ENCODE data around the gene CFTR. TPM values are rescaled to one million over a fixed set of nuclear protein-coding genes. Genes with fewer than 3 reads are reported as not detected.

Gene CFTR
- not detected for total RNA-seq

- ATAC-seq, result no peak
Observed at GRCh38 chr7:117479225-117480054, at the start of gene CFTR. TSS of gene CFTR (plus strand) at chr7:117480025. CDS start at chr7:117480095, 70 bp downstream.

DNA sequence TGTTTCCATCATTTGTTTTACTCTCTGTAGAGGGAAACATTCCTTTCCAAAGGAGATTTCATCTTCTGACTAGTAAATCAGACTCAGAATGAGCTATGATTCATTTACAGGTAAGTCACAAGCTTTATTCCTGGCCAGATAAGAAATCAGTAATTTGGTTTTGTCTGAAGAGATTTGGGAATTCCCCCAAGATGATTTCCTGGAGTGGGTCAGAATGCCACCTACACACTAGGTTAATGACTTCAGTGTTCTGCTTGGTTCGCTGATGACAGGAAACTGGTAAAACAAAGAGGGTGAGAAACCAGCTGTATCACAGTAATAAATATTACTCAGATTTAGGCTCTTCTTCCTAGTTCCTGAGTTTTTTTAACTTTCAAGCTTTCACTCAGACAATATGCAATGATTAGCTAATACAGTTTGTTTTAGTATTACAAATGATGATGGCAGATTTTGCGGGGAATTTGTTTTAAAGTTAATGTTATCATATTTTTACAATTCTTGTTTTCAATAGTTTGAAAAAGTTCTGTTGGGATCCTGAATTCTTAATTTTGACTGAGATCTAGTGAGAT, 44.3 kb upstream of the CFTR start:
- Mint-ChIP-seq H3K36me3 (ENCODE audit: low read depth) (no peaks in the 10 kb centered on the region), H3K27me3 (no peaks in the 10 kb centered on the region), H3K27ac (no peak overlapping the region), H3K4me1 (ENCODE audit: low read depth) (peaks cover 5% of the 10 kb centered on the region), H3K9me3 (no peaks in the 10 kb centered on the region), H3K4me3 (no peak overlapping the region)
- POLR2A ChIA-PET, result no interaction called here
- ATAC-seq, result peak; percentile 53
- intact Hi-C loops (cut with micrococcal nuclease), result no loop called here
- TF ChIP-seq, protein P1, sequence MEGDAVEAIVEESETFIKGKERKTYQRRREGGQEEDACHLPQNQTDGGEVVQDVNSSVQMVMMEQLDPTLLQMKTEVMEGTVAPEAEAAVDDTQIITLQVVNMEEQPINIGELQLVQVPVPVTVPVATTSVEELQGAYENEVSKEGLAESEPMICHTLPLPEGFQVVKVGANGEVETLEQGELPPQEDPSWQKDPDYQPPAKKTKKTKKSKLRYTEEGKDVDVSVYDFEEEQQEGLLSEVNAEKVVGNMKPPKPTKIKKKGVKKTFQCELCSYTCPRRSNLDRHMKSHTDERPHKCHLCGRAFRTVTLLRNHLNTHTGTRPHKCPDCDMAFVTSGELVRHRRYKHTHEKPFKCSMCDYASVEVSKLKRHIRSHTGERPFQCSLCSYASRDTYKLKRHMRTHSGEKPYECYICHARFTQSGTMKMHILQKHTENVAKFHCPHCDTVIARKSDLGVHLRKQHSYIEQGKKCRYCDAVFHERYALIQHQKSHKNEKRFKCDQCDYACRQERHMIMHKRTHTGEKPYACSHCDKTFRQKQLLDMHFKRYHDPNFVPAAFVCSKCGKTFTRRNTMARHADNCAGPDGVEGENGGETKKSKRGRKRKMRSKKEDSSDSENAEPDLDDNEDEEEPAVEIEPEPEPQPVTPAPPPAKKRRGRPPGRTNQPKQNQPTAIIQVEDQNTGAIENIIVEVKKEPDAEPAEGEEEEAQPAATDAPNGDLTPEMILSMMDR (IDR thresholded peaks at IDR 0.05), result no peak
- CTCF ChIA-PET, result no interaction called here
- peak; percentile 3 for DNase-seq

More at GRCh38 chr7:117479225-117480054, at the start of gene CFTR:
- no peaks in the 10 kb centered on the region for H3K36me3 Mint-ChIP-seq (ENCODE audit: low read depth)
- H3K9me3 Mint-ChIP-seq, result no peaks in the 10 kb centered on the region
- H3K27me3 Mint-ChIP-seq, result peaks cover 24% of the 10 kb centered on the region
- ChIA-PET POLR2A (interaction anchor here (0.6 kb wide), 2 partner anchors 74 to 249 kb away, joined by 3 read pairs; no protein-coding TSS in a partner anchor), CTCF (no interaction called here)
- TF ChIP-seq, protein P1 (IDR thresholded peaks at IDR 0.05), result no peak
- no peak within 1 kb of the TSS for H3K27ac Mint-ChIP-seq
- intact Hi-C loops (cut with micrococcal nuclease), result no loop called here
- no peak within 1 kb of the TSS for H3K4me3 Mint-ChIP-seq
- no peak for DNase-seq
- no peaks in the 10 kb centered on the region for H3K4me1 Mint-ChIP-seq (ENCODE audit: low read depth)

DNA sequence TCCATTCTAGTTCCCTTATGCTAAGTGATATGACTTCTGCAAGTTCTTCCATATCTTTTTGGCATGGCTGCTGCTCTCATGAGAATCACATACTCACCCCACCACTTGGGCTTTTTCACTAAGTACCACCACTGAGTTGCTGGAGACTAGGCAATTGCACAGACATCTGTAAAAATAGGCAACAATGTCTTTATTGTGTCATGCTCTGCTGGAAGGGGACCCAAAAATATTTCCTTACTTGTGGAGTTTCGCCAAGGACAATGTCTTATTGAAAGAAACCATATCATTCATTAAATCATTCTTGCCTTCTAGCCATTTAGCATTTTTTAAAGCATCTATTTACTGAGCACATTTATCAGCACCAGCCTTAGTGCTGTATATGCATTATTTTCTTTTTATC, 35.2 kb upstream of the CFTR start:
- POLR2A ChIA-PET, result no interaction called here

DNA sequence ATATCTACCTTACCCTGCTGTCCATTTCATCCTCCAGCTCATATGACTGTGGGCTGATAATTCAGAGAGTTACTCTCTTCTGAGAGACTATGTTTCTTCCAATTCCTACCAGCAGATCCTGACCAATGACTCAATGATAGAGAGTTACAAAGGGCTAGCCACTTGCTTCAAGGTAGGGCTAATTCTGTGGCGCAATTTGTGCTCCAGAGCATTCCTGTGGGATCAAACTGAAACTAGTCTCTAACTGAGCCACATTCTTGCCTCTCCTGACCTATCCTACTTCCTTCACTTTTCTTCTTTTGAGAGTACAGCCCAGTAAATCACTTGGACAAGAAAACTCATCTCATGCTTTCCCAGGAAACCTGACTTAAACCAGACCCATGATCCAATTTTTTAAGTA, 34.6 kb upstream of the CFTR start:
- H3K36me3 Mint-ChIP-seq (ENCODE audit: low read depth), result no peaks in the 10 kb centered on the region
- no peaks in the 10 kb centered on the region for H3K4me1 Mint-ChIP-seq (ENCODE audit: low read depth)
- ChIA-PET POLR2A (no interaction called here), CTCF (no interaction called here)
- DNase-seq, result no peak
- no peak for ATAC-seq
- TF ChIP-seq, protein P1 (IDR thresholded peaks at IDR 0.05), result no peak
- no peaks in the 10 kb centered on the region for H3K27me3 Mint-ChIP-seq
- no peak overlapping the region for H3K4me3 Mint-ChIP-seq
- intact Hi-C loops (cut with micrococcal nuclease), result no loop called here
- peaks cover 7% of the 10 kb centered on the region for H3K9me3 Mint-ChIP-seq
- H3K27ac Mint-ChIP-seq, result no peak overlapping the region

More for the DNA sequence above, 35.2 kb upstream of the CFTR start:
- Mint-ChIP-seq H3K27ac (no peak overlapping the region), H3K4me3 (no peak overlapping the region), H3K4me1 (ENCODE audit: low read depth) (no peaks in the 10 kb centered on the region), H3K27me3 (no peaks in the 10 kb centered on the region), H3K9me3 (peaks cover 3% of the 10 kb centered on the region), H3K36me3 (ENCODE audit: low read depth) (no peaks in the 10 kb centered on the region)
- ATAC-seq, result no peak
- no peak for DNase-seq
- TF ChIP-seq, protein P1 (IDR thresholded peaks at IDR 0.05), result no peak
- intact Hi-C loops (cut with micrococcal nuclease), result no loop called here
- CTCF ChIA-PET, result no interaction called here

- POLR2A ChIA-PET, result no interaction called here
- no peaks in the 10 kb centered on the region for H3K4me1 Mint-ChIP-seq (ENCODE audit: low read depth)
Observed at GRCh38 chr7:117446220-117446815, 33.5 kb upstream of the CFTR start.

More at GRCh38 chr7:117446220-117446815, 33.5 kb upstream of the CFTR start:
- DNase-seq, result no peak
- H3K27ac Mint-ChIP-seq, result no peak overlapping the region
- CTCF ChIA-PET, result no interaction called here
- no peak overlapping the region for H3K4me3 Mint-ChIP-seq
- H3K27me3 Mint-ChIP-seq, result no peaks in the 10 kb centered on the region
- intact Hi-C loops (cut with micrococcal nuclease), result no loop called here
- ATAC-seq, result no peak
- TF ChIP-seq, protein P1 (IDR thresholded peaks at IDR 0.05), result no peak
- H3K36me3 Mint-ChIP-seq (ENCODE audit: low read depth), result no peaks in the 10 kb centered on the region
- H3K9me3 Mint-ChIP-seq, result peaks cover 7% of the 10 kb centered on the region

Data from activated CD8-positive, alpha-beta T cell treated with anti-CD3 and anti-CD28 coated beads for 36 hours (primary cell).